K562 (cell line): ENCODE data around the gene MPI. TPM values are rescaled to one million over a fixed set of nuclear protein-coding genes. Genes with fewer than 3 reads are reported as not detected.

Experiments used
- BMI1 ChIP-seq: fragments of 150-350 bp; IDR thresholded peaks from 2 replicates; pipeline ENCODE4 v1.6.1; 2014; ENCODE audit warnings: low read length
- CHD2 ChIP-seq: IDR thresholded peaks from 2 replicates; pipeline ENCODE4 v1.6.1; 2011; ENCODE audit warnings: low read depth, low read length
- CLOCK ChIP-seq: fragments of 250-450 bp; sonication (Bioruptor Pico); IDR thresholded peaks from 2 replicates; pipeline ENCODE4 v1.4.0; 2020; ENCODE audit warnings: mild to moderate bottlenecking, moderate library complexity, borderline replicate concordance
- MAFG ChIP-seq: fragments of 450-650 bp; conservative IDR thresholded peaks from 2 replicates; pipeline ENCODE4 v1.6.1; 2016; ENCODE audit warnings: missing genetic modification characterization, missing compliant biosample characterization
- MBD1 ChIP-seq: fragments of 250-450 bp; sonication (Bioruptor Pico); IDR thresholded peaks from 2 replicates; pipeline ENCODE4 v1.8.0; 2022; ENCODE audit warnings: inconsistent platforms
- MCM2 ChIP-seq: fragments of 450-650 bp; IDR thresholded peaks from 2 replicates; pipeline ENCODE4 v1.6.1; 2017; ENCODE audit warnings: low read depth, mild to moderate bottlenecking
- MEF2A ChIP-seq: IDR thresholded peaks from 2 replicates; pipeline ENCODE4 v1.6.1; 2011; ENCODE audit warnings: low read depth, mild to moderate bottlenecking, low read length, moderate library complexity; ENCODE audit not compliant: control insufficient read depth
- MYBL2 ChIP-seq, 2 experiments: fragments of 450-650 bp in 1 of 2; sonication (generic) in 1 of 2; formaldehyde crosslinking in 1 of 2; IDR thresholded peaks; 2 replicates each; pipeline versions ENCODE4 v1.6.1 to v1.8.1; 2017 to 2022; ENCODE audit warnings: borderline replicate concordance in 1 of 2, inconsistent platforms in 1 of 2, low read depth in 1 of 2, mild to moderate bottlenecking in 1 of 2, missing genetic modification reagents in 1 of 2, moderate library complexity in 1 of 2
- NFRKB ChIP-seq: fragments of 450-650 bp; IDR thresholded peaks from 2 replicates; pipeline ENCODE4 v1.6.1; 2016; ENCODE audit warnings: low read depth
- NONO ChIP-seq, 2 experiments: fragments of 200-400 bp in 1 of 2; fragments of 450-650 bp in 1 of 2; formaldehyde crosslinking in 1 of 2; IDR thresholded peaks; 2 replicates each; pipeline ENCODE4 v1.6.1; 2017; ENCODE audit warnings: low read depth in 2 of 2, mild to moderate bottlenecking in 2 of 2, moderate library complexity in 2 of 2, low read length in 1 of 2
- NR2C1 ChIP-seq, 2 experiments: fragments of 450-650 bp; IDR thresholded peaks; 2 replicates each; pipeline ENCODE4 v1.6.1; 2017; ENCODE audit warnings: mild to moderate bottlenecking in 2 of 2, antibody characterized with exemption in 1 of 2, inconsistent platforms in 1 of 2, missing compliant biosample characterization in 1 of 2, missing genetic modification characterization in 1 of 2
- PCBP2 ChIP-seq: fragments of 200-400 bp; formaldehyde crosslinking; IDR thresholded peaks from 2 replicates; pipeline ENCODE4 v1.6.1; 2018; ENCODE audit warnings: low read length, low read depth, mild to moderate bottlenecking, moderate library complexity; ENCODE audit not compliant: poor library complexity, severe bottlenecking
- PRPF4 ChIP-seq: fragments of 200-400 bp; formaldehyde crosslinking; IDR thresholded peaks from one replicate; pipeline ENCODE4 v1.6.1; 2017; ENCODE audit warnings: low read length, low read depth, mild to moderate bottlenecking; ENCODE audit not compliant: insufficient read depth, poor library complexity, severe bottlenecking
- SP2 ChIP-seq: IDR thresholded peaks from 2 replicates; pipeline ENCODE4 v1.6.1; 2011; ENCODE audit warnings: mild to moderate bottlenecking, low read depth, low read length, moderate library complexity; ENCODE audit not compliant: poor library complexity, severe bottlenecking; ENCODE audit errors: extremely low read depth
- THRAP3 ChIP-seq: fragments of 450-650 bp; IDR thresholded peaks from 2 replicates; pipeline ENCODE4 v1.6.1; 2016; ENCODE audit warnings: mild to moderate bottlenecking, inconsistent platforms, borderline replicate concordance
- TRIM24 ChIP-seq, 2 experiments: fragments of 450-650 bp; IDR thresholded peaks; 2 replicates each; pipeline ENCODE4 v1.6.1; 2016
- USF1 ChIP-seq: sonication (generic); formaldehyde crosslinking; IDR thresholded peaks from 2 replicates; pipeline ENCODE4 v1.9.0; 2022; ENCODE audit warnings: mild to moderate bottlenecking, missing genetic modification reagents
- ZKSCAN8 ChIP-seq: fragments of 200-800 bp; sonication (Bioruptor generic); IDR thresholded peaks from 2 replicates; pipeline ENCODE4 v1.6.1; 2016; ENCODE audit warnings: missing genetic modification characterization, missing compliant biosample characterization
- ZNF146 ChIP-seq: IDR thresholded peaks from one replicate; pipeline ENCODE4 v1.6.1; 2018; ENCODE audit warnings: missing compliant biosample characterization; ENCODE audit not compliant: unreplicated experiment
- ZNF644 ChIP-seq: fragments of 200-800 bp; sonication (Bioruptor generic); IDR thresholded peaks from 2 replicates; pipeline ENCODE4 v1.6.1; 2016; ENCODE audit warnings: low read depth, missing genetic modification characterization, missing compliant biosample characterization
- ZNF695 ChIP-seq: fragments of 450-650 bp; formaldehyde crosslinking; IDR thresholded peaks from 2 replicates; pipeline ENCODE4 v1.4.0; 2020; ENCODE audit warnings: mild to moderate bottlenecking, moderate library complexity
- polyA plus RNA-seq, 8 experiments: library from polyadenylated mRNA; depleted of rRNA in 4 of 8; stranded (reverse) in 5 of 8; unstranded in 3 of 8; fragments of >200 nt; fragmentation: Nextera tagmentation in 2 of 8; fragmentation: Illumina TruSeq in 1 of 8; extraction: Ambion mirVana in 2 of 8; extraction: Trizol in 1 of 8; gene quantifications; 2 replicates each; pipeline versions ENCODE4 v1.2.1 to v1.2.3, GENCODE V29; 2011 to 2014; ENCODE audit warnings: inconsistent platforms in 1 of 8, missing spikeins in 1 of 8
- total RNA-seq, 7 experiments: library from RNA; depleted of rRNA in 6 of 7; stranded (reverse); fragments of >200 nt in 6 of 7; fragmentation: Illumina TruSeq in 2 of 7; extraction: Trizol in 2 of 7; gene quantifications; 2 replicates each; pipeline versions ENCODE4 v1.2.1 to v1.2.3, GENCODE V29; 2011 to 2021; ENCODE audit warnings: low replicate concordance in 1 of 7

The MPI gene
- total and polyA plus RNA-seq, 9 of the 15 experiments (the other 6 are each of a cell fraction or from before 2014, with no cell fraction given): 30.7 to 105 (median 40.5) TPM

GRCh38 chr15:74937590-74938371 lies 47.9 kb downstream of the MPI start, which contains the start of gene COX5A (continued):
- TF ChIP-seq MBD1 (CRISPR knock-in tag) (no peak), NONO (IDR thresholded peaks at IDR 0.05; ENCODE audit: low read depth in 2 of 2, low read length in 1 of 2) (peak; percentile 73 to 97; a peak in 3 of 4 replicates), MCM2 (no peak), USF1 (CRISPR knock-in tag) (peak; percentile 92), NR2C1 (IDR thresholded peaks at IDR 0.05) (0 out of 2 replicates have a peak, but pooled peaks have one; percentile 55), NR2C1 (tag; IDR thresholded peaks at IDR 0.05) (peak; percentile 56; the same call in 1 of the 2 replicates), CHD2 (0 out of 2 replicates have a peak, but pooled peaks have one; percentile 9), NFRKB (no peak; the same call in none of the 2 replicates), TRIM24 (IDR thresholded peaks at IDR 0.05) (0 out of 4 replicates have a peak, but pooled peaks of 1 of the 2 experiments have one; percentile 11), PRPF4 (peak; percentile 71), MEF2A (no peak), MAFG (tag) (no peak), PCBP2 (peak; percentile 14), MYBL2 (IDR thresholded peaks at IDR 0.05; ENCODE audit: low read depth) (no peak), MYBL2 (CRISPR knock-in tag; IDR thresholded peaks at IDR 0.05; ENCODE audit: borderline replicate concordance) (no peak), BMI1 (no peak), ZKSCAN8 (no peak), THRAP3 (no peak), ZNF146 (CRISPR knock-in tag) (no peak), ZNF644 (tag) (no peak), CLOCK (CRISPR knock-in tag) (no peak), ZNF695 (CRISPR knock-in tag) (no peak), SP2 (no peak)
